GM03348 (cell line): ENCODE measurements around the gene EPHA2.

ENCODE experiments used
- DNase-seq: peaks from one replicate; pipeline ENCODE4 v3.0.0; 2012; ENCODE audit warnings: low spot score

The EPHA2 gene

DNA sequence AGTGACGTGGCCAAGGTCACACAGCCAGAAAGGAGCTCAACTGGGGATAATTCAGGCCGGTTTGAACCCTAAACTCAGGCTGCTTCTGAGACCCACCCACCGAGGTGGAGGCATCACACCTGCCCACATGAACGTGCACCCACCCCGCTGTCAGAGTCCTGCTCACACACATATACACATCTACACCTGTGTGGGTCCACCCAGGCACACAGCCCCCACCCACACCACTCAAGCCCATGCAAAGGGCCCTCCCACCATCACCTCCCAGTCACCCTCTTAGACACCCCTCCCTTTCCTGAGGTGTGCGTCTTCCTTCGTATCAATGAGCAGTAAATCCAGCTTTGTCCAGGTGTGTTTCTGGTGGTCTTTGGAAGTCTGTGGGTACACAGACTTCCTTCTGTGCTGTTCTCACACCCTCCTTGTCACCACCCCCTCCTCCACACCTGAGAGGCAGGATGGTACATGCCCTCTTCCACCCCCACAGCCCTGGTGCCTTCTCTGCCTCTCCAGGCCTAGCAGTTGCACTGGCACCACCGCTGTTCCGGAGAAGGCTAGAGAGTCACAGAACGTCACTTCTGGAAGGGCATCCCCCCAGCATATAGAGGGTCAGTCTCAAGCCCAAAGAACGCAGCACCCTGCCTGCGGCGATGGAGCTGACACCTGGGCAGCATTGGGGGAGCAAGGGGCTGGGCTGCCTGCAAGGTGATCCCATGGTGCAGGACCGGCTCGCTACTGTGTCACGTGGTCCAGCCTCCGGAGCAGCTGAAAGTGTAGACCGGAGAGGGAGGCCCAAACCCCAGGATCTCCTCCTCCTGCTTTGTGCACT is 63.6 kb downstream of the EPHA2 start:
- DNase-seq: no peak

DNA sequence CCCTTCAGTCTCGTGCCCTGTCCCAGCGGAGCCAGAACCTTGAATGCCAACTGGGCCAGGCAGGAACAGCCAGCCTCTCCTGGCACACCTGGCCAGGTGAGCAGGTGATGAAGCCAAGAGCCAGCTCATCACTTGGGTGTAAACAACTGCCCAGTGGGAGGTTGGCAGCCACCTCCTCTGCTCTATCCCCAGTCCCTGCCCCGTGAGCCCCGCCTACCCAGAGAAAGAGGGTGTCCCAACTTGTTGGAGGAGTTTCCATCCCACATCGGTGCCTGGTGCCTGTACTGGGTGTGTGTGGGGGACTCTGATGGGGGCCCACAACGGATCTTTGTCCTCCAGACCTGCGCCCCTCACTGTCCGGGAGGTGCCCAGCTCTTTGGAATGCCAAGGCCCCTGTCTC is 64.6 kb downstream of the EPHA2 start:
- no peak for DNase-seq

GRCh38 chr1:16090076-16090826 is 65.6 kb downstream of the EPHA2 start:
- no peak for DNase-seq

DNA sequence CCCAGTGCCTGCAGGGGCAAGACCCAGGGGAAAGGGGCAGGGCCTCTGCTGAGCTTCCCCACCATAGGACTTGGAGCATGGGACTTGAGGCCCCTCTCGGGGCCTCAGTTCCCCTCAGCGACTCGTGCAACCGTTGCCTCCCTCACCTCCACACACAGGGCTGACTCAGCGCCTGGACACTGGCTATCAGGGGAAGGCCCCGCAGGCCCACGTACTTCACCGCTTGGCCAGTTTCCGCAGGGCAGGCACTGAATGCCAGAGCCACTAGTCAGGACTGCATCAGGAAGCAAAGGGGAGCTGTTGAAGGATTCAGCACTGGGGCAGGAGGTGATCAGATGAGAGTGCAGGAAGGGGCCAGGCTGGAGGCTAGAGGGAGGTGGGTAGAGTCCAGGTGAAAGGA is 66.9 kb downstream of the EPHA2 start:
- peak; percentile 57 for DNase-seq

GRCh38 chr1:16088351-16088911 is 67.4 kb downstream of the EPHA2 start:
- DNase-seq: no peak

- DNase-seq: no peak
Measured at GRCh38 chr1:16087733-16088132, 68.1 kb downstream of the EPHA2 start.

GRCh38 chr1:16085522-16085921 is 70.3 kb downstream of the EPHA2 start:
- no peak for DNase-seq

DNA sequence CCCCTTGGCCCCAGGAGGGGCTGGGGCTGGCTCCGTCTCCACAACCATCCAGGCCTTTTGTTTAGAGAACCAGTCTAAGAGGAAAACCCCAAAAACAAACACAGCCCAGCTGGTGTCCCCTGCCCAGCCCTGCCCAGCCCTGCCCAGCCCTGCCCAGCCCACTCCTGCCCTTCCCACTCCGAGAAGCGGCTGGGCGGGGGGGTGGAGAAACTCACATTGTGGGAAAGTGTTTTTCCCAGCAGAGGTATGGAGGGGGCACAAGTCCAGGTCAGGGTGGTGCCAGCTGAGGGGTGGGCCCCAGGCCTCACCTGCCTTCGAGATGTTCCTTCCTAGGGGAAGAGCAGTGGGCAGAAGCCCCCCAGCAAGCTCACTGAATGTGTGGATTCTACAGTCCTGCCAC is 72.4 kb downstream of the EPHA2 start:
- DNase-seq: no peak

DNA sequence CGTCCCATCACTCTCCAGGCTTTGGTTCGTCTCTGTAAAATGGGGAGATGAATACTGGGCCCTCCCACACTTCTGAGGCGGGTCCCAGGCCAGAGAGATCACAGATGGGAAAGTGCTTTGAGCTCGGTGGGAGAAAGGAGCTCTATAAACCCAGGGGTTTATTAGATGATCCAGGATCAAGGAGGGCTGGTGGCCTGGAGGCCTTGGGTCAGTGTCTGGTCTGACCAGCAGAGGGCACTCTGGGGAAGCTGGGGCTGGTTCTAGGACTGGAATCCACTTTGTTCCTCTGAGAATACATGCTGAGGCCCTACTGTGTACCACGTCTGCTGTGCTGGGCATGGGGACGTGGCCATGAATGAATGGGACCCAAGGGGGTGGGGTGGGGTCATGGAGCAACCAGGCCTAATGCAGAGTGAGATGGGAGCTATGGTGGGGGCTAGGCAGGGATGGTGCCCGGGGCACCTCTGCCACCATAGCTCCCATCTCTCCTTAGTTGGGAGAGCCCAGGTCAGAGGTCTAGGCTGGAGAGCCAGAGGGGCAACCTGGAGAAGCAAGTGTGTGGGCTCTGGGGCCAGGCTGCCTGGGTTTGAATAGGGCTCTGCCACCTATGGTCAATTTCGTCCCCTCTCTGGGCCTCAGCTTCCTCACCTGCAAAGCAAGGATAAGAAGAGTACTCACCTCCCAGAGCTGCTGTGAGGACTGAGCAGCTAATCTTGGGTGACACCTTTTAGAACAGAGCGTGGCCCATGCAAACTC is 73.4 kb downstream of the EPHA2 start:
- peak; percentile 90 for DNase-seq

- no peak for DNase-seq
Measured at GRCh38 chr1:16081636-16082035, 74.2 kb downstream of the EPHA2 start.

- no peak for DNase-seq
Measured at GRCh38 chr1:16080422-16081150, 75.3 kb downstream of the EPHA2 start.

- DNase-seq: peak; percentile 89
Measured at GRCh38 chr1:16078925-16079656, 76.8 kb downstream of the EPHA2 start.

DNA sequence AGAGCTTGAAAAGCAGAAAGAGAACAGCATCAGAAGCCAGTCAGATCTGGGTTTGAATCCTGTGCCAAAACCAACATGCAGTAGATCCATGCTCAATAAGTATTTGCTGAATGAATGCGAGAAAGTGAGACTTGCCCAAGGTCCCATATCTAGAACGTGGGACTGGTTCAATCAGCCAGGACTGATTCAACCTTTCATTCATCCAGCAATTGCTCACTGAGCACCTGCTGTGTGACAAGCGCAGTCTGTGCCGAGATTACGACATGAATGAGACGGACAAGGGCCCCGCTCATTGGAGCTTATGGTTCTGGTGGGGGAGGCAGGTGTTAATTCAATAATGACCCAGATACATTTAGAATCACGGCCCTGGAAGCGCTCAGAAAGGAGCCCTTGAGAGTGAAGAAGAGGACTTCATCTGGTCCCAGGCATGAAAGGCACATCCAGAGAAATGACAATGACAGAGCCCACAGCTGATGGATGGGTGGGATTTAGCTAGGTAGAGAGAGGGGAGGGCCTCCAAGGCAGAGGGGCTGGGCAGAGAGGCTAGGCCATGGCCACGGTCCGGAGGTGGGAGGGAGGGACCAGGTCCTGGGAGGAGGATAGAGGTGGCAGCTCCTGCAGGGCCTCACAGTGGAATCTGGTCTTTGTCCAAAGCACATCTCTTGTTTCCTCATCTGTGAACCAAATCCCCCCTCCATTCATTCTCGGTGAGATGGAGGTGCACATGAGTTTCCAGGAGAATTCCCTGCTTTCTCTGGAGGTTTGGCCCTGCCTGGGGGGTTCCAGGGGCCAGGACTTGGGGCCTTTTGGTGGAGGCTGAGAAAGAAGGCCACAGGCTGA is 78.2 kb downstream of the EPHA2 start:
- DNase-seq: no peak

- DNase-seq: peak; percentile 72
Measured at GRCh38 chr1:16076865-16077238, 79.0 kb downstream of the EPHA2 start.

- peak; percentile 83 for DNase-seq
Measured at GRCh38 chr1:16076031-16076864, 79.6 kb downstream of the EPHA2 start.

DNA sequence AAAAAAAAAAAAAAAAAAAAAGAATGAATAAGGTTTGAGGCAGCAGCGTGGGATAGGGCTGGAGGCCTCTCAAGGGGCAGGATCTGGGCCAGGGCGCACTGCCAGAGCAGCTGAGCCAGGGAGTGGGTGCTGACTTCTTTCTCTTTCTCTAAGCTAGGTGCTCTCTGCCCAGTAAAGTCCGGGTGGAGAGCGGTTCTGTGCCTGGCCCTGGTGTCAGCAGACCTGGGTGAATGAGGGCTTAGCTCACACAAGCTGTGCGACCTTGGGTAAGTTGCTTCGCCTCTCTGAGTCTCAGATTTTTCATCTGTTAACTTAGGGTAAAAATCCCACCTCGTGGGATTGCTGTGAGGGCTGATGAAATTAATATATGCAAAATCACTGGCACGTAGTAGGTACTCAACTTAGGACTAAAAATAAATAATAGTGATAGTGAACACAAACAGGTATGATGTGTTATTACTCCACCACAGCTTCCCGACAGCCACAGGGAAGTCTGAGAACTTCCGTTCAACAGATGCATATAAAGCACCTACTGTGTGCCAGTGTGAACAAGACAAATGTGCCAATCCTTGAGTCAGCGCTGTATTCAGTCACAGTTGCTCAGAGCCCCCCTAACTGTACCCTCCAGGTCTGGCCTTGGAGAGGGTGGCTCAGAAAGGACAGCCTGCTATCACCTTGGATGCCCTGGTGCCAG is 80.4 kb downstream of the EPHA2 start:
- peak; percentile 86 for DNase-seq
